ENCODE results near the gene CARD10. TPM values are rescaled to one million over a fixed set of nuclear protein-coding genes. Genes with fewer than 3 reads are reported as not detected.

CARD10 gene
- total and polyA plus RNA-seq, 4 donors = 7.8 to 14.0 (median 8.4) TPM

DNA sequence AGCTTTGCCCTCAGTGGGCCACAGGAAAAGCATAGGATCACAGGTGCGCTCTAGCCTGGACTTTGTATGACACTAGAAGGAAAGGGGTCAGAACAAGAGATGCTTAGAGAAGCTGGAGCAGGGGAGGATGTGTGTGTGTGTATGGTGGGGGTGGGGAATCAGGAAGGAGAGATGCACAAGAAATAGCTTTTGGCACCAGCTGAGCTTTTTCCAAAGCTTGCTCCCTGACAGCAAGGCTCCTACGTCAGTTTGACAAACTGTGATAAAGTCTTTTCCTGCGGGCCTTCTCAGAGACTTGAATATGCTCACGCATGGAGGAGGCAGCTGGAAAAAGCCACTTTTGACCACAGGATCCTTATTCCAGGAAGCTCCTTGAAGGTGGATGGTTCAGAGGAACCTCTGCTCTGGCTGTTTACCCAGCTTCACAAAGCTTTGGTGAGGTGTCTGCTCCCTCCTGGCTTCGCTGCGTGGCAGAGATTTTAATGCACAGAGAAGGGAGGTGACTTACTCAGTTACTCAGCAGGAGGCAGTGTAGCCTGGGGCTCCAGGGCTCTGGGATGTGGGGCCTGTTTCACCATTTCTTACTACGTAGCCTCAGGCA, 45.0 kb upstream of the CARD10 start:
- 64% methylated on average over 7 of the region's 7 CpGs for WGBS

DNA sequence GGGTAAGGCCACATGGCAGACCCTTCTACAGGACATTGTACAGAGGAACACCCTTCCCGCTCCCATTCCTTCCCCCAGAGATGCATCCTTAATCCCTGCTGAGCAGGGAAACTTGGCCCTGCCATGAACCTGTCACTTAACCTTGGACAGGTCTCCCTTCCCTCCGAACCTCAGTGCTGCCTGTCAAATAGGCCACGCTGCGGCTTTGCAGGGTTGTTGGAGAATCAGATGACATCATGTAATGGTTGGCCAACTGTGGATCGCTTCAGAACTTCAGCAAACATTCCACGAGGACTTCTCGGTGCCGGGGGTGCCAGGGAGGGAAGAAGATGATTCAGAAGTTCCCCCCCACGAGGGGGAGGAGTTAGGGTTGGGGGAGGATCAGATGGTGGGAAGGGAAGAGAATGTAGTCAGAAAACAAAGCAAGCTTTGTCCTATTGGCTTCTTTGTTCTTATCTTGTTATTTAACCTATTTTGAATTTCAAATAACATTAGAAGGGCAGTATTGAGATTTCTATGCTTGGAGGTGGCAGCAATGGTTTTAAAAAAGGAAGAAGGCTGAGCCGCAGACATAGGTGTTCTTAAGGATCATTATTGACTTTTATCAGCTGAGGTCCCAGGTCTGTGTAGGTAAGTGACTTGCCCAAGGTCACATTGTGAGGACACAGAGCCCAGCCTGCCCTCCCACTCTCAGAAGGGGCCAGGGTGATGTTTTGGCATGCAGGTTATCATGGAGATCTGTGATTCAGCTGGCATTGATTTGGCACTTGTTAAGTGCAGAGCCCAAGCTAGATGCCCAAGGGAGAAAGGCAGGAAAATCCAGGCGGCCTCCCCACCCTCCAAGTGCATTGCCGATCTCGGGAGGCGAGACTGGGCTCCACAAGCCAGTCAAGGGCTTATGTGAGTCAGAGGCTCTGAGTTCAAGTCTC, 44.2 kb upstream of the CARD10 start:
- peak overlapping the region in 2 of 3 donors; percentile 5 to 36 for H3K4me3 ChIP-seq (ENCODE audit: low read depth in 1 of 3, low read length in 3 of 3)
- H3K36me3 ChIP-seq (ENCODE audit: control insufficient read depth in 4 of 4, insufficient read depth in 3 of 4, low read depth in 1 of 4, low read length in 3 of 4) = peaks cover 3 to 14% (median 7%) of the 10 kb centered on the region in 4 donors
- H3K9ac ChIP-seq (ENCODE audit: low read depth in 1 of 2, low read length in 2 of 2) = peak overlapping the region; percentile 44 to 66
- H3K9me3 ChIP-seq (ENCODE audit: control insufficient read depth in 4 of 4, low read length in 3 of 4) = no peaks in the 10 kb centered on the region
- 34% methylated on average over 14 of the region's 14 CpGs for WGBS
- TF ChIP-seq, protein P1, sequence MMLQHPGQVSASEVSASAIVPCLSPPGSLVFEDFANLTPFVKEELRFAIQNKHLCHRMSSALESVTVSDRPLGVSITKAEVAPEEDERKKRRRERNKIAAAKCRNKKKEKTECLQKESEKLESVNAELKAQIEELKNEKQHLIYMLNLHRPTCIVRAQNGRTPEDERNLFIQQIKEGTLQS (IDR thresholded peaks at IDR 0.05) = peak; percentile 56
- TF ChIP-seq HNF4A (conservative IDR thresholded peaks at IDR 0.05) (peak in 1 of 2 donors; percentile 28), EGR1 (IDR thresholded peaks at IDR 0.05; ENCODE audit: low read depth in 2 of 2) (no peak), HNF4G (IDR thresholded peaks at IDR 0.05) (no peak), NR2F2 (IDR thresholded peaks at IDR 0.05) (peak; percentile 6), JUND (IDR thresholded peaks at IDR 0.05) (peak; percentile 86 to 93), YY1 (IDR thresholded peaks at IDR 0.05) (peak; percentile 56), FOXA1 (IDR thresholded peaks at IDR 0.05) (no peak), RXRA (IDR thresholded peaks at IDR 0.05) (peak; percentile 12 to 63), SP1 (IDR thresholded peaks at IDR 0.05) (peak; percentile 36), GABPA (IDR thresholded peaks at IDR 0.05 in 1 of 2, conservative IDR thresholded peaks at IDR 0.05 in 1 of 2) (no peak), RAD21 (IDR thresholded peaks at IDR 0.05) (peak in 1 of 2 donors; percentile 23), FOXA2 (IDR thresholded peaks at IDR 0.05) (no peak), TAF1 (conservative IDR thresholded peaks at IDR 0.05) (no peak)
- TF ChIP-seq, protein P2, sequence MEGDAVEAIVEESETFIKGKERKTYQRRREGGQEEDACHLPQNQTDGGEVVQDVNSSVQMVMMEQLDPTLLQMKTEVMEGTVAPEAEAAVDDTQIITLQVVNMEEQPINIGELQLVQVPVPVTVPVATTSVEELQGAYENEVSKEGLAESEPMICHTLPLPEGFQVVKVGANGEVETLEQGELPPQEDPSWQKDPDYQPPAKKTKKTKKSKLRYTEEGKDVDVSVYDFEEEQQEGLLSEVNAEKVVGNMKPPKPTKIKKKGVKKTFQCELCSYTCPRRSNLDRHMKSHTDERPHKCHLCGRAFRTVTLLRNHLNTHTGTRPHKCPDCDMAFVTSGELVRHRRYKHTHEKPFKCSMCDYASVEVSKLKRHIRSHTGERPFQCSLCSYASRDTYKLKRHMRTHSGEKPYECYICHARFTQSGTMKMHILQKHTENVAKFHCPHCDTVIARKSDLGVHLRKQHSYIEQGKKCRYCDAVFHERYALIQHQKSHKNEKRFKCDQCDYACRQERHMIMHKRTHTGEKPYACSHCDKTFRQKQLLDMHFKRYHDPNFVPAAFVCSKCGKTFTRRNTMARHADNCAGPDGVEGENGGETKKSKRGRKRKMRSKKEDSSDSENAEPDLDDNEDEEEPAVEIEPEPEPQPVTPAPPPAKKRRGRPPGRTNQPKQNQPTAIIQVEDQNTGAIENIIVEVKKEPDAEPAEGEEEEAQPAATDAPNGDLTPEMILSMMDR (IDR thresholded peaks at IDR 0.05; ENCODE audit: low read depth, low read length, missing input control) = no peak
- TF ChIP-seq, protein P3, sequence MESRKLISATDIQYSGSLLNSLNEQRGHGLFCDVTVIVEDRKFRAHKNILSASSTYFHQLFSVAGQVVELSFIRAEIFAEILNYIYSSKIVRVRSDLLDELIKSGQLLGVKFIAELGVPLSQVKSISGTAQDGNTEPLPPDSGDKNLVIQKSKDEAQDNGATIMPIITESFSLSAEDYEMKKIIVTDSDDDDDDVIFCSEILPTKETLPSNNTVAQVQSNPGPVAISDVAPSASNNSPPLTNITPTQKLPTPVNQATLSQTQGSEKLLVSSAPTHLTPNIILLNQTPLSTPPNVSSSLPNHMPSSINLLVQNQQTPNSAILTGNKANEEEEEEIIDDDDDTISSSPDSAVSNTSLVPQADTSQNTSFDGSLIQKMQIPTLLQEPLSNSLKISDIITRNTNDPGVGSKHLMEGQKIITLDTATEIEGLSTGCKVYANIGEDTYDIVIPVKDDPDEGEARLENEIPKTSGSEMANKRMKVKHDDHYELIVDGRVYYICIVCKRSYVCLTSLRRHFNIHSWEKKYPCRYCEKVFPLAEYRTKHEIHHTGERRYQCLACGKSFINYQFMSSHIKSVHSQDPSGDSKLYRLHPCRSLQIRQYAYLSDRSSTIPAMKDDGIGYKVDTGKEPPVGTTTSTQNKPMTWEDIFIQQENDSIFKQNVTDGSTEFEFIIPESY (IDR thresholded peaks at IDR 0.05) = no peak
- TF ChIP-seq, protein P4, sequence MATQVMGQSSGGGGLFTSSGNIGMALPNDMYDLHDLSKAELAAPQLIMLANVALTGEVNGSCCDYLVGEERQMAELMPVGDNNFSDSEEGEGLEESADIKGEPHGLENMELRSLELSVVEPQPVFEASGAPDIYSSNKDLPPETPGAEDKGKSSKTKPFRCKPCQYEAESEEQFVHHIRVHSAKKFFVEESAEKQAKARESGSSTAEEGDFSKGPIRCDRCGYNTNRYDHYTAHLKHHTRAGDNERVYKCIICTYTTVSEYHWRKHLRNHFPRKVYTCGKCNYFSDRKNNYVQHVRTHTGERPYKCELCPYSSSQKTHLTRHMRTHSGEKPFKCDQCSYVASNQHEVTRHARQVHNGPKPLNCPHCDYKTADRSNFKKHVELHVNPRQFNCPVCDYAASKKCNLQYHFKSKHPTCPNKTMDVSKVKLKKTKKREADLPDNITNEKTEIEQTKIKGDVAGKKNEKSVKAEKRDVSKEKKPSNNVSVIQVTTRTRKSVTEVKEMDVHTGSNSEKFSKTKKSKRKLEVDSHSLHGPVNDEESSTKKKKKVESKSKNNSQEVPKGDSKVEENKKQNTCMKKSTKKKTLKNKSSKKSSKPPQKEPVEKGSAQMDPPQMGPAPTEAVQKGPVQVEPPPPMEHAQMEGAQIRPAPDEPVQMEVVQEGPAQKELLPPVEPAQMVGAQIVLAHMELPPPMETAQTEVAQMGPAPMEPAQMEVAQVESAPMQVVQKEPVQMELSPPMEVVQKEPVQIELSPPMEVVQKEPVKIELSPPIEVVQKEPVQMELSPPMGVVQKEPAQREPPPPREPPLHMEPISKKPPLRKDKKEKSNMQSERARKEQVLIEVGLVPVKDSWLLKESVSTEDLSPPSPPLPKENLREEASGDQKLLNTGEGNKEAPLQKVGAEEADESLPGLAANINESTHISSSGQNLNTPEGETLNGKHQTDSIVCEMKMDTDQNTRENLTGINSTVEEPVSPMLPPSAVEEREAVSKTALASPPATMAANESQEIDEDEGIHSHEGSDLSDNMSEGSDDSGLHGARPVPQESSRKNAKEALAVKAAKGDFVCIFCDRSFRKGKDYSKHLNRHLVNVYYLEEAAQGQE (IDR thresholded peaks at IDR 0.05) = no peak
- TF ChIP-seq, protein P5, sequence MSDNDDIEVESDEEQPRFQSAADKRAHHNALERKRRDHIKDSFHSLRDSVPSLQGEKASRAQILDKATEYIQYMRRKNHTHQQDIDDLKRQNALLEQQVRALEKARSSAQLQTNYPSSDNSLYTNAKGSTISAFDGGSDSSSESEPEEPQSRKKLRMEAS (IDR thresholded peaks at IDR 0.05) = peak; percentile 69
- no peak for DNase-seq (ENCODE audit: low spot score)
- no peaks in the 10 kb centered on the region for H3K27me3 ChIP-seq (ENCODE audit: control insufficient read depth in 4 of 4, insufficient read depth in 4 of 4, low read length in 3 of 4)
- peaks cover 38 to 77% (median 64%) of the 10 kb centered on the region in 4 donors for H3K4me1 ChIP-seq (ENCODE audit: control insufficient read depth in 4 of 4, insufficient read depth in 4 of 4, low read length in 3 of 4)
- H3K27ac ChIP-seq (ENCODE audit: low read depth in 1 of 2, low read length in 2 of 2) = peak overlapping the region; percentile 94 to 100

More for the DNA sequence above, 45.0 kb upstream of the CARD10 start:
- no peak for DNase-seq (ENCODE audit: low spot score)
- Histone ChIP-seq H3K4me1 (ENCODE audit: control insufficient read depth in 4 of 4, insufficient read depth in 4 of 4, low read length in 3 of 4) (peaks cover 37 to 78% (median 66%) of the 10 kb centered on the region in 4 donors), H3K27me3 (ENCODE audit: control insufficient read depth in 4 of 4, insufficient read depth in 4 of 4, low read length in 3 of 4) (no peaks in the 10 kb centered on the region), H3K27ac (ENCODE audit: low read depth in 1 of 2, low read length in 2 of 2) (peak overlapping the region; percentile 94 to 100), H3K9ac (ENCODE audit: low read depth in 1 of 2, low read length in 2 of 2) (peak overlapping the region in 1 of 2 donors; percentile 50), H3K4me3 (ENCODE audit: low read depth in 1 of 3, low read length in 3 of 3) (no peak overlapping the region), H3K36me3 (ENCODE audit: control insufficient read depth in 4 of 4, insufficient read depth in 3 of 4, low read depth in 1 of 4, low read length in 3 of 4) (peaks cover 3 to 14% (median 7%) of the 10 kb centered on the region in 4 donors), H3K9me3 (ENCODE audit: control insufficient read depth in 4 of 4, low read length in 3 of 4) (no peaks in the 10 kb centered on the region)
- TF ChIP-seq NR2F2 (IDR thresholded peaks at IDR 0.05) (peak; percentile 58), RXRA (IDR thresholded peaks at IDR 0.05) (no peak), YY1 (IDR thresholded peaks at IDR 0.05) (peak; percentile 7), RAD21 (IDR thresholded peaks at IDR 0.05) (peak in 1 of 2 donors; percentile 12)

Measured in liver (tissue), 9 donors.